ENCODE data around the gene ABLIM2. TPM values are rescaled to one million over a fixed set of nuclear protein-coding genes. Genes with fewer than 3 reads are reported as not detected.

ABLIM2 gene
- total RNA-seq, 1 donor from 2014 or later = 0.36 TPM

GRCh38 chr4:8112036-8112576 lies 46.5 kb downstream of the ABLIM2 start:
- H3K36me3 Mint-ChIP-seq (ENCODE audit: low read depth) = no peaks in the 10 kb centered on the region
- H3K9me3 Mint-ChIP-seq = no peaks in the 10 kb centered on the region

GRCh38 chr4:8110071-8110986 lies 48.3 kb downstream of the ABLIM2 start:
- Mint-ChIP-seq H3K4me1 (ENCODE audit: low read depth) (no peaks in the 10 kb centered on the region), H3K27ac (no peak overlapping the region), H3K27me3 (ENCODE audit: insufficient read depth) (no peaks in the 10 kb centered on the region), H3K9me3 (no peaks in the 10 kb centered on the region), H3K4me3 (no peak overlapping the region), H3K36me3 (ENCODE audit: low read depth) (no peaks in the 10 kb centered on the region)
- DNase-seq (ENCODE audit: low spot score) = no peak
- intact Hi-C loops (cut with micrococcal nuclease) = no loop called here

More at GRCh38 chr4:8112036-8112576, 46.5 kb downstream of the ABLIM2 start:
- Mint-ChIP-seq H3K4me3 (no peak overlapping the region), H3K4me1 (ENCODE audit: low read depth) (no peaks in the 10 kb centered on the region), H3K27me3 (ENCODE audit: insufficient read depth) (peaks cover 2% of the 10 kb centered on the region), H3K27ac (no peak overlapping the region)
- intact Hi-C loops (cut with micrococcal nuclease) = no loop called here
- DNase-seq (ENCODE audit: low spot score) = no peak

- intact Hi-C loops (cut with micrococcal nuclease) = no loop called here
- Mint-ChIP-seq H3K27me3 (ENCODE audit: insufficient read depth) (no peaks in the 10 kb centered on the region), H3K27ac (no peak overlapping the region), H3K36me3 (ENCODE audit: low read depth) (no peaks in the 10 kb centered on the region), H3K9me3 (no peaks in the 10 kb centered on the region), H3K4me3 (no peak overlapping the region), H3K4me1 (ENCODE audit: low read depth) (no peaks in the 10 kb centered on the region)
- no peak for DNase-seq (ENCODE audit: low spot score)
These were observed 49.1 kb downstream of the ABLIM2 start for GRCh38 chr4:8109406-8110065.

- no peaks in the 10 kb centered on the region for H3K9me3 Mint-ChIP-seq
- no peaks in the 10 kb centered on the region for H3K27me3 Mint-ChIP-seq (ENCODE audit: insufficient read depth)
- H3K4me3 Mint-ChIP-seq = no peak overlapping the region
- no peak overlapping the region for H3K27ac Mint-ChIP-seq
- H3K36me3 Mint-ChIP-seq (ENCODE audit: low read depth) = no peaks in the 10 kb centered on the region
- no peak for DNase-seq (ENCODE audit: low spot score)
- H3K4me1 Mint-ChIP-seq (ENCODE audit: low read depth) = no peaks in the 10 kb centered on the region
- intact Hi-C loops (cut with micrococcal nuclease) = no loop called here
These were observed 49.6 kb downstream of the ABLIM2 start for GRCh38 chr4:8108991-8109390.

- Mint-ChIP-seq H3K27me3 (ENCODE audit: insufficient read depth) (no peaks in the 10 kb centered on the region), H3K36me3 (ENCODE audit: low read depth) (no peaks in the 10 kb centered on the region), H3K27ac (no peak overlapping the region), H3K4me3 (no peak overlapping the region), H3K9me3 (no peaks in the 10 kb centered on the region), H3K4me1 (ENCODE audit: low read depth) (no peaks in the 10 kb centered on the region)
- intact Hi-C loops (cut with micrococcal nuclease) = no loop called here
- DNase-seq (ENCODE audit: low spot score) = no peak
These were observed 50.4 kb downstream of the ABLIM2 start for GRCh38 chr4:8108261-8108660.

GRCh38 chr4:8107146-8107657 lies 51.4 kb downstream of the ABLIM2 start:
- Mint-ChIP-seq H3K4me1 (ENCODE audit: low read depth) (no peaks in the 10 kb centered on the region), H3K4me3 (no peak overlapping the region), H3K27me3 (ENCODE audit: insufficient read depth) (no peaks in the 10 kb centered on the region), H3K36me3 (ENCODE audit: low read depth) (no peaks in the 10 kb centered on the region), H3K27ac (no peak overlapping the region), H3K9me3 (no peaks in the 10 kb centered on the region)
- no peak for DNase-seq (ENCODE audit: low spot score)
- intact Hi-C loops (cut with micrococcal nuclease) = no loop called here

- H3K4me3 Mint-ChIP-seq = no peak overlapping the region
- DNase-seq (ENCODE audit: low spot score) = no peak
- intact Hi-C loops (cut with micrococcal nuclease) = no loop called here
- no peaks in the 10 kb centered on the region for H3K36me3 Mint-ChIP-seq (ENCODE audit: low read depth)
- H3K27ac Mint-ChIP-seq = no peak overlapping the region
- no peaks in the 10 kb centered on the region for H3K4me1 Mint-ChIP-seq (ENCODE audit: low read depth)
- H3K27me3 Mint-ChIP-seq (ENCODE audit: insufficient read depth) = no peaks in the 10 kb centered on the region
- no peaks in the 10 kb centered on the region for H3K9me3 Mint-ChIP-seq
These were observed 52.1 kb downstream of the ABLIM2 start for GRCh38 chr4:8106451-8107025.

GRCh38 chr4:8105306-8106100 lies 53.1 kb downstream of the ABLIM2 start:
- Mint-ChIP-seq H3K9me3 (no peaks in the 10 kb centered on the region), H3K4me1 (ENCODE audit: low read depth) (no peaks in the 10 kb centered on the region), H3K4me3 (no peak overlapping the region), H3K27me3 (ENCODE audit: insufficient read depth) (no peaks in the 10 kb centered on the region), H3K27ac (no peak overlapping the region), H3K36me3 (ENCODE audit: low read depth) (no peaks in the 10 kb centered on the region)
- intact Hi-C loops (cut with micrococcal nuclease) = no loop called here
- no peak for DNase-seq (ENCODE audit: low spot score)

GRCh38 chr4:8104491-8105305 lies 53.9 kb downstream of the ABLIM2 start:
- intact Hi-C loops (cut with micrococcal nuclease) = no loop called here
- H3K36me3 Mint-ChIP-seq (ENCODE audit: low read depth) = no peaks in the 10 kb centered on the region
- H3K27ac Mint-ChIP-seq = no peak overlapping the region
- no peaks in the 10 kb centered on the region for H3K27me3 Mint-ChIP-seq (ENCODE audit: insufficient read depth)
- DNase-seq (ENCODE audit: low spot score) = no peak
- no peaks in the 10 kb centered on the region for H3K9me3 Mint-ChIP-seq
- H3K4me1 Mint-ChIP-seq (ENCODE audit: low read depth) = no peaks in the 10 kb centered on the region
- no peak overlapping the region for H3K4me3 Mint-ChIP-seq

GRCh38 chr4:8103421-8104390 lies 54.9 kb downstream of the ABLIM2 start:
- intact Hi-C loops (cut with micrococcal nuclease) = no loop called here
- Mint-ChIP-seq H3K4me1 (ENCODE audit: low read depth) (no peaks in the 10 kb centered on the region), H3K27me3 (ENCODE audit: insufficient read depth) (no peaks in the 10 kb centered on the region), H3K27ac (no peak overlapping the region), H3K9me3 (no peaks in the 10 kb centered on the region), H3K36me3 (ENCODE audit: low read depth) (no peaks in the 10 kb centered on the region), H3K4me3 (no peak overlapping the region)
- DNase-seq (ENCODE audit: low spot score) = no peak

GRCh38 chr4:8102831-8103230 lies 55.8 kb downstream of the ABLIM2 start:
- no peaks in the 10 kb centered on the region for H3K4me1 Mint-ChIP-seq (ENCODE audit: low read depth)
- no peak for DNase-seq (ENCODE audit: low spot score)
- H3K36me3 Mint-ChIP-seq (ENCODE audit: low read depth) = no peaks in the 10 kb centered on the region
- no peaks in the 10 kb centered on the region for H3K27me3 Mint-ChIP-seq (ENCODE audit: insufficient read depth)
- H3K4me3 Mint-ChIP-seq = no peak overlapping the region
- H3K9me3 Mint-ChIP-seq = no peaks in the 10 kb centered on the region
- intact Hi-C loops (cut with micrococcal nuclease) = no loop called here
- no peak overlapping the region for H3K27ac Mint-ChIP-seq

Data from activated T-helper 1 cell treated with anti-CD3 and anti-CD28 coated beads, Interleukin-12 subunit alpha, Interleukin-12 subunit beta, Interleukin-2, Interleukin-4 antibody, amounts not matched to agents 30 ng/mL and 10 ng/mL and 1 ng/mL, durations not matched to agents 14 hours and 24 hours and 36 hours (primary cell).